BLaER1 (cell line): ENCODE measurements around the gene CCDC136.

Experiments
- H3K27ac ChIP-seq: shearing (Covaris generic); formaldehyde crosslinking; 2 replicates; pipeline ENCODE4 v1.8.1; 2022
- H3K27me3 ChIP-seq: shearing (Covaris generic); formaldehyde crosslinking; 2 replicates; pipeline ENCODE4 v1.8.1; 2022
- H3K36me3 ChIP-seq: shearing (Covaris generic); formaldehyde crosslinking; 2 replicates; pipeline ENCODE4 v1.8.1; 2022
- H3K4me1 ChIP-seq: shearing (Covaris generic); formaldehyde crosslinking; 2 replicates; pipeline ENCODE4 v1.8.1; 2022
- H3K4me2 ChIP-seq: shearing (Covaris generic); formaldehyde crosslinking; 2 replicates; pipeline ENCODE4 v1.8.1; 2022
- H3K4me3 ChIP-seq: shearing (Covaris generic); formaldehyde crosslinking; 2 replicates; pipeline ENCODE4 v1.8.1; 2022
- H3K9ac ChIP-seq: shearing (Covaris generic); formaldehyde crosslinking; 2 replicates; pipeline ENCODE4 v1.8.1; 2022
- H3K9me3 ChIP-seq: shearing (Covaris generic); formaldehyde crosslinking; 2 replicates; pipeline ENCODE4 v1.8.1; 2022
- H4K20me1 ChIP-seq: shearing (Covaris generic); formaldehyde crosslinking; 2 replicates; pipeline ENCODE4 v1.8.1; 2022
- Cebpa-rat ChIP-seq: shearing (Covaris generic); IDR thresholded peaks from 2 replicates; pipeline ENCODE4 v1.8.1; 2022

The CCDC136 gene

DNA sequence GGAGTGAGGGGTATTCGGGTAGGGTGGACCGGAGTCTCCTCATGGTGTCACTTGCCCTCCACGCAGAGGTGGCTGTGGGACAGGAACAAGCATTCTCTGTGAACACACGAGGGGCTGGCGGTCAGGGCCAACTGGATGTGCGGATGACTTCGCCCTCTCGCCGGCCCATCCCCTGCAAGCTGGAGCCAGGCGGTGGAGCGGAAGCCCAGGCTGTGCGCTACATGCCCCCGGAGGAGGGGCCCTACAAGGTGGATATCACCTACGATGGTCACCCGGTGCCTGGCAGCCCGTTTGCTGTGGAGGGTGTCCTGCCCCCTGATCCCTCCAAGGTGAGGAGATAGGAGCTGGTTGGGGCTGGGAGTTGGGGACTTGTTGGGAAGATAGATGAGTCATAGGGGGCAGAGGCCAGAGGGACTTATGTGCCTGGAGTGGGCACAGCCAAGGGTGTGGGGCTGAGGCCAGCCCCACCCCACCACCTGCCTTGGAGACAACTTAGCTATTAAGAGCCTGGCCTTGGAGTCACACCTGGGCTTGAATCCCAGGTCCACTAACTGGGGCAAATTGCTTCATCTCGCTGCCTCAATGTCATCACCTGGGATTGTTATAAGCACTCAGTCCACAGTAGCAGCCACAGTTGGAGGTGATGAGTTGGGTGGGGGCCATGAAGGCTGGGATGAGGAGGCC lies 52.3 kb downstream of the CCDC136 start:
- Histone ChIP-seq H3K4me3 (no peak overlapping the region), H3K27me3 (no peaks in the 10 kb centered on the region), H3K4me1 (no peaks in the 10 kb centered on the region), H4K20me1 (no peaks in the 10 kb centered on the region), H3K4me2 (no peak overlapping the region), H3K36me3 (no peaks in the 10 kb centered on the region), H3K9ac (no peak overlapping the region), H3K27ac (no peak overlapping the region), H3K9me3 (no peaks in the 10 kb centered on the region)
- no peak for TF ChIP-seq Cebpa-rat

DNA sequence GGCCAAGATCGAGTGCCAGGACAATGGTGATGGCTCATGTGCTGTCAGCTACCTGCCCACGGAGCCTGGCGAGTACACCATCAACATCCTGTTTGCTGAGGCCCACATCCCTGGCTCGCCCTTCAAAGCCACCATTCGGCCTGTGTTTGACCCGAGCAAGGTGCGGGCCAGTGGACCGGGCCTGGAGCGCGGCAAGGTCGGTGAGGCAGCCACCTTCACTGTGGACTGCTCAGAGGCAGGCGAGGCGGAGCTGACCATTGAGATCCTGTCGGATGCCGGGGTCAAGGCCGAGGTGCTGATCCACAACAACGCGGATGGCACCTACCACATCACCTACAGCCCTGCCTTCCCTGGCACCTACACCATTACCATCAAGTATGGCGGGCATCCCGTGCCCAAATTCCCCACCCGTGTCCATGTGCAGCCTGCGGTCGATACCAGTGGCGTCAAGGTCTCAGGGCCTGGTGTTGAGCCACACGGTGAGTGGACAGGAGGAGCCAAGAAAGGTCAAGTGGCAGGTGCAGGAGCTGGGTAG lies 53.1 kb downstream of the CCDC136 start:
- Histone ChIP-seq H3K9me3 (no peaks in the 10 kb centered on the region), H3K4me2 (no peak overlapping the region), H3K27ac (no peak overlapping the region), H4K20me1 (no peaks in the 10 kb centered on the region), H3K4me1 (no peaks in the 10 kb centered on the region), H3K4me3 (no peak overlapping the region), H3K27me3 (no peaks in the 10 kb centered on the region), H3K9ac (no peak overlapping the region), H3K36me3 (no peaks in the 10 kb centered on the region; the same call in 1 of the 2 replicates)
- TF ChIP-seq Cebpa-rat = no peak

DNA sequence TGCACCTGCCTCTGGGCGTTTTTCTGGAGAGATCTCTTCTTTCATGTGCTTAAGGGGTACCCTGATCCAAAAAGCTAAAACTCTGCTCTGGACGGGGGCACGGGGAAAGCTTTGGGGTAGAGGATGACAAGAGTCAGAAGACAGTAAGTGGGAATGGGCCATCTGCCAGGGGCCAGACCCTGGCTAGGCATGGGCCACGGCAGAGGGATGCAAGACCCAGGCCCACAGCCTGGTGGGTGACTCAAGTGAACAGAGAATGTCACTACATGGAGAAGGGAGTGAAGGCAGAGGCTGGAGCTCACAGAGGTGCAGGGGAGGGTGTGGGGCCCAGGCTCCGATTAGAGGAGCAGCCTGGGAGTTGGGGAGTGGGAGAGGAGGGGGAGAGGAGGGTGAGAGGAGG lies 53.7 kb downstream of the CCDC136 start:
- no peak overlapping the region for H3K4me2 ChIP-seq
- no peak overlapping the region for H3K9ac ChIP-seq
- H3K4me1 ChIP-seq = no peaks in the 10 kb centered on the region
- no peaks in the 10 kb centered on the region for H3K9me3 ChIP-seq
- H3K27me3 ChIP-seq = no peaks in the 10 kb centered on the region
- H3K36me3 ChIP-seq = no peaks in the 10 kb centered on the region; the same call in 1 of the 2 replicates
- H4K20me1 ChIP-seq = no peaks in the 10 kb centered on the region
- no peak for TF ChIP-seq Cebpa-rat
- H3K4me3 ChIP-seq = no peak overlapping the region
- H3K27ac ChIP-seq = no peak overlapping the region

DNA sequence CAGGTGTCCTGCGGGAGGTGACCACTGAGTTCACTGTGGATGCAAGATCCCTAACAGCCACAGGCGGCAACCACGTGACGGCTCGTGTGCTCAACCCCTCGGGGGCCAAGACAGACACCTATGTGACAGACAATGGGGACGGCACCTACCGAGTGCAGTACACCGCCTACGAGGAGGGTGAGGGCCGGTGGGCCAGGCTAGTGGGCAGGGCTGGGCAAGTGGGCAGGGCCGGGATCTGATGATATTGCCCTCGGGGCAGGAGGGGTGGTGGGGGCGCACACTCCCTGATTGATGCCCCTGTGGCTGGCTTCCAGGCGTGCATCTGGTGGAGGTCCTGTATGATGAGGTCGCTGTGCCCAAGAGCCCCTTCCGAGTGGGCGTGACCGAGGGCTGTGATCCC lies 54.2 kb downstream of the CCDC136 start:
- no peak overlapping the region for H3K9ac ChIP-seq
- no peaks in the 10 kb centered on the region for H3K4me1 ChIP-seq
- no peaks in the 10 kb centered on the region for H3K27me3 ChIP-seq
- H4K20me1 ChIP-seq = no peaks in the 10 kb centered on the region
- H3K9me3 ChIP-seq = no peaks in the 10 kb centered on the region
- no peak overlapping the region for H3K4me2 ChIP-seq
- H3K36me3 ChIP-seq = no peaks in the 10 kb centered on the region; the same call in 1 of the 2 replicates
- no peak for TF ChIP-seq Cebpa-rat
- H3K27ac ChIP-seq = no peak overlapping the region
- H3K4me3 ChIP-seq = no peak overlapping the region

DNA sequence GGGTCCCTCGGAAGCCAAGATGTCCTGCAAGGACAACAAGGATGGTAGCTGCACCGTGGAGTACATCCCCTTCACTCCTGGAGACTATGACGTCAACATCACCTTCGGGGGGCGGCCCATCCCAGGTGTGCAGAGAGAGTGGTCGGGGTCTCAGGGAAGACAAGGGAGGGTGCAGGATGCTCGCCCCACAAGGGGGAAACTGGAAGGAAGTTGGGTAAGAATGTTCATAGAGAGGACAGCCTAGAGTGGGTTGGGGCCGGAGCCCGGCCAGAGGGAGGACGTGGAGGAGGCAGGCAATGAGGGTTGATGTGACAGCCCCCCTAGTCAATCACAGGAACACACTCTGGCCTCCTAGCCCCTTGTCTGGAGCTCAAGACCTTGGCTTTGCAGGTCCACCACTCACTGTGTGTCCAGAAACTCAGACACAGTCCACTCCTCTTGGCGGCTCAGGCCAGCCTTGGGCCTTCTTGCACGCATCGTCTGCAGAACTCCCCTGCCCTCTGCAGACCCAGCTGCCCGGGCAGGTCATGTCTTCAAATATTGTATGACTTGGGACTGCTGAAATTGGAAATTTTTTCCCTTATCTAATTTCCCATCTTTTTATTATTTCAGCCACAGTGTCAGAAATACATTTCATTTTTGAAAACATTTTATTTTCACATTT lies 55.1 kb downstream of the CCDC136 start:
- Histone ChIP-seq H3K9me3 (no peaks in the 10 kb centered on the region), H3K36me3 (no peaks in the 10 kb centered on the region; the same call in 1 of the 2 replicates), H3K4me3 (no peak overlapping the region), H3K27ac (no peak overlapping the region), H3K9ac (no peak overlapping the region), H4K20me1 (no peaks in the 10 kb centered on the region), H3K4me1 (no peaks in the 10 kb centered on the region), H3K27me3 (no peaks in the 10 kb centered on the region), H3K4me2 (no peak overlapping the region)
- TF ChIP-seq Cebpa-rat = no peak

DNA sequence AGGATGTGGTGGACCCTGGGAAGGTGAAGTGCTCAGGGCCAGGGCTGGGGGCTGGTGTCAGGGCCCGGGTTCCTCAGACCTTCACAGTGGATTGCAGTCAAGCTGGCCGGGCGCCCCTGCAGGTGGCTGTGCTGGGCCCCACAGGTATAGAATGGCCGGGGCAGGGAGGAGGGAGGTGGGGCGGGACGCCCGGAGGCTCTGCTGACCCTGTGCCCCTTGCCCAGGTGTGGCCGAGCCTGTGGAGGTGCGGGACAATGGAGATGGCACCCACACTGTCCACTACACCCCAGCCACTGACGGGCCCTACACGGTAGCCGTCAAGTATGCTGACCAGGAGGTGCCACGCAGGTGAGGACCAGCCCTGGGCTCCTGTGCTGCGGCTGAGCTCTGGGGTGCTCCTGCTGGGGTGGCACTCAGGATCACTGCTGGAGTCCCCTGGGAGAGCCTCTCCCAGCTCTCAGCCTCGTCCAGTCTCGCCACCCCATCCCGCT lies 56.0 kb downstream of the CCDC136 start:
- Histone ChIP-seq H3K4me1 (no peaks in the 10 kb centered on the region), H3K36me3 (no peaks in the 10 kb centered on the region; the same call in 1 of the 2 replicates), H4K20me1 (no peaks in the 10 kb centered on the region), H3K4me3 (no peak overlapping the region), H3K9me3 (no peaks in the 10 kb centered on the region), H3K4me2 (no peak overlapping the region), H3K27me3 (no peaks in the 10 kb centered on the region), H3K27ac (no peak overlapping the region), H3K9ac (no peak overlapping the region)
- TF ChIP-seq Cebpa-rat = no peak

DNA sequence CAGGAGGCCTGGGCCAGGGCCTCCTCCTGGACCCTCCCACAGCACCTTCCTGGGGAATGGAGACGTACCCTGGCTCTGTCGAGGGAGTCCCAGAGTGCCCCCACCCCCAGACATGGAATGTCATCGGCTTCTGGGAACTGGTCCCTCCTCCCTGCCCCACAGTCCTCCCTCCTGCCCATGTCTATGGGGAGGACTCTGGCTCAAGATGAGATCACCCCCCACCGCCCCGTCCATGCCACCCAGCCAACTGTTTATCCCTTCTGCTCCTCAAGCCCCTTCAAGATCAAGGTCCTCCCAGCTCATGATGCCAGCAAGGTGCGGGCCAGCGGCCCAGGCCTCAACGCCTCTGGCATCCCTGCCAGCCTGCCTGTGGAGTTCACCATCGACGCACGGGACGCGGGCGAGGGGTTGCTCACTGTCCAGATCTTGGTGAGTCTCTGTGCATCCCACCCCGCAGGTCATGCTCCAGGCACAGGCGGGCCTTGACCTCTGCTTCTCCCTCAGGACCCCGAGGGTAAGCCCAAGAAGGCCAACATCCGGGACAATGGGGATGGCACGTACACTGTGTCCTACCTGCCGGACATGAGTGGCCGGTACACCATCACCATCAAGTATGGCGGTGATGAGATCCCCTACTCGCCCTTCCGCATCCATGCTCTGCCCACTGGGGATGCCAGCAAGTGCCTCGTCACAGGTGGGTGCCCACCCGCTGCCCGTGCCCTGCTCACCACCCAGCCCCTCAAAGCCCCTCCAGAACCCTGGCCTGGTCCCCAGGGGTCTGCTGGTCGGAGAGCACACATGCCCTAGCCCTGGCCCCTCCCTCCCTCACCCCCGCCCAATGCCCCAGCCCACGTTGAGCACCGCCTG lies 56.8 kb downstream of the CCDC136 start:
- no peak for TF ChIP-seq Cebpa-rat
- Histone ChIP-seq H3K4me2 (no peak overlapping the region), H4K20me1 (no peaks in the 10 kb centered on the region), H3K9ac (no peak overlapping the region), H3K4me1 (no peaks in the 10 kb centered on the region), H3K9me3 (no peaks in the 10 kb centered on the region), H3K27ac (no peak overlapping the region), H3K4me3 (no peak overlapping the region), H3K36me3 (no peaks in the 10 kb centered on the region; the same call in 1 of the 2 replicates), H3K27me3 (no peaks in the 10 kb centered on the region)

DNA sequence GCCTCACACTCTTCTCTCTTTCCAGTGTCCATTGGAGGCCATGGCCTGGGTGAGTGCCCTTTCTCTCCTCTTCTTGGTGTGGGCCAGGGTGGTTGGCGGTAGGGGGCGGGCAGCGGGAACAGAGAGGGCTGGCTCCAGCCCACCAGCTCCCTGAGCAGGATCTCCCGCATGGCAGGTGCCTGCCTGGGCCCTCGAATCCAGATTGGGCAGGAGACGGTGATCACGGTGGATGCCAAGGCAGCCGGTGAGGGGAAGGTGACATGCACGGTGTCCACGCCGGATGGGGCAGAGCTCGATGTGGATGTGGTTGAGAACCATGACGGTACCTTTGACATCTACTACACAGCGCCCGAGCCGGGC lies 57.4 kb downstream of the CCDC136 start:
- Histone ChIP-seq H3K9me3 (no peaks in the 10 kb centered on the region), H3K4me1 (no peaks in the 10 kb centered on the region), H3K4me2 (no peak overlapping the region), H3K27me3 (no peaks in the 10 kb centered on the region), H4K20me1 (no peaks in the 10 kb centered on the region), H3K27ac (no peak overlapping the region), H3K36me3 (no peaks in the 10 kb centered on the region; the same call in 1 of the 2 replicates), H3K9ac (no peak overlapping the region), H3K4me3 (no peak overlapping the region)
- TF ChIP-seq Cebpa-rat = no peak

DNA sequence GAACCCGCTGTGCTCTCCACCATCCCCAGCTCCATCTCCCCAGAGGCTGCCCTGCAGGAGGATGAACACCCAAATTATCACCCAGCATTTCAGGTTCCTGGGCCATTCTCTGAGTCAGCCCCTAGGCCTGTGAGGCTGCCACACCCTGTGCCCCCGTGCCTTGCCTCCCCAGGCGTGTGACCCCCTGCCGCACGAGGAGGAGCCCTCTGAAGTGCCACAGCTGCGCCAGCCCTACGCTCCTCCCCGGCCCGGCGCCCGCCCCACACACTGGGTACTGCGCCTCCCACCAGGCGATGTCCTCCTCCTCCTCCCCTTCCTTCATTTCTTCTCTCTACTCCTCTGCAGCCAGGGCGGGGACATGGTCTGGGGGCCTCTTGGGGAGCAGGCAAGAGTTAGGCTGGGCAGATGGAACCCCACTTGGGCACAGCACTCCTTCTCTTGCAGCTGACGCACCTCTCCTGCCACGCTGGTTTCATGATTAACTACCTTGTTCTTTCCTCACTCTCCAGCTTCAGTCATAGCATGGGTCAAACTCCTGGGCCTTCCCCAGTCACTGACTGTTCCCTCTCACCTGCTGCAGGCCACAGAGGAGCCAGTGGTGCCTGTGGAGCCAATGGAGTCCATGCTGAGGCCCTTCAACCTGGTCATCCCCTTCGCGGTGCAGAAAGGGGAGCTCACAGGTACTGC lies 58.2 kb downstream of the CCDC136 start:
- Histone ChIP-seq H3K4me2 (no peak overlapping the region), H3K36me3 (no peaks in the 10 kb centered on the region; the same call in 1 of the 2 replicates), H3K9me3 (no peaks in the 10 kb centered on the region), H3K4me1 (no peaks in the 10 kb centered on the region), H4K20me1 (no peaks in the 10 kb centered on the region), H3K27ac (no peak overlapping the region), H3K4me3 (no peak overlapping the region), H3K27me3 (no peaks in the 10 kb centered on the region), H3K9ac (no peak overlapping the region)
- no peak for TF ChIP-seq Cebpa-rat
